K562 (cell line): ENCODE measurements around the gene CASKIN2. TPM values are rescaled to one million over a fixed set of nuclear protein-coding genes. Genes with fewer than 3 reads are reported as not detected.

Experiments
- ATAC-seq: fragments of 200-7000 bp; cut with Tn5 transposase; 3 replicates; pipeline ENCODE4 v1.9.1; 2020; ENCODE audit warnings: moderate library complexity
- BruUV-seq: library from RNA; stranded (reverse); fragments of 400-500 nt; replicated peaks from 2 replicates; lab custom pipeline; 2021; lab: Mats Ljungman, UMichigan
- CTCF ChIA-PET: fragments of 300-600 bp; formaldehyde crosslinking; extraction: SDS; loops from one replicate; lab custom pipeline; 2021; ENCODE audit warnings: low intra/inter-chr PET ratio; lab: Yijun Ruan, JAX
- POLR2A ChIA-PET: fragments of 300-600, 350-650 bp; sonication (Branson Sonifier 250); formaldehyde crosslinking; extraction: SDS; loops from one replicate; lab custom pipeline; 2021; ENCODE audit warnings: antibody characterized with exemption, inconsistent platforms; lab: Yijun Ruan, JAX
- DNase-seq, 4 experiments: peaks; one replicate each; pipeline versions ENCODE4 v3.0.0 to v3.0.0-alpha.2; 2011 to 2018; ENCODE audit warnings: low spot score in 3 of 4, mixed read lengths in 3 of 4; ENCODE audit errors: extremely low read depth in 1 of 4
- FAIRE-seq: peaks from 2 replicates; lab custom pipeline; 2011; peaks lifted over from hg19 to GRCh38; lab: Jason Lieb, UNC
- H2AFZ ChIP-seq: 2 replicates; pipeline ENCODE4 v1.6.0; 2011; ENCODE audit warnings: low read depth, low read length, control low read depth, inconsistent platforms
- H3K27ac ChIP-seq: fragments of 200-600 bp; 3 replicates; pipeline ENCODE4 v1.8.0; 2011; ENCODE audit warnings: low read depth, mild to moderate bottlenecking, control low read depth, inconsistent platforms, low read length, moderate library complexity, mixed read lengths; ENCODE audit errors: extremely low read depth
- H3K27me3 ChIP-seq, 2 experiments: fragments of 300-600 bp in 1 of 2; 2 replicates in 1 of 2; 3 replicates in 1 of 2; pipeline versions ENCODE4 v1.6.0 to v1.8.0; 2011; ENCODE audit warnings: inconsistent platforms in 2 of 2, low read length in 2 of 2, mild to moderate bottlenecking in 1 of 2, mixed read lengths in 1 of 2, moderate library complexity in 1 of 2; ENCODE audit not compliant: control insufficient read depth in 2 of 2, insufficient read depth in 2 of 2
- H3K36me3 ChIP-seq: fragments of 300-600 bp; 3 replicates; pipeline ENCODE4 v1.8.0; 2011; ENCODE audit warnings: mild to moderate bottlenecking, low read length, inconsistent platforms; ENCODE audit not compliant: control insufficient read depth, insufficient read depth
- H3K4me1 ChIP-seq, 2 experiments: fragments of 200-600 bp in 1 of 2; replicated peaks in 1 of 2; 2 replicates in 1 of 2; 3 replicates in 1 of 2; pipeline versions ENCODE4 v1.5.1 to v1.8.0; 2011; ENCODE audit warnings: inconsistent platforms in 2 of 2, low read length in 2 of 2, mild to moderate bottlenecking in 1 of 2, mixed read lengths in 1 of 2, moderate library complexity in 1 of 2; ENCODE audit not compliant: control insufficient read depth in 2 of 2, insufficient read depth in 2 of 2
- H3K4me2 ChIP-seq: 2 replicates; pipeline ENCODE4 v1.6.1; 2011; ENCODE audit warnings: low read length, control low read depth, inconsistent platforms, mixed read lengths; ENCODE audit not compliant: insufficient read depth
- H3K4me3 ChIP-seq: fragments of 200-600 bp; sonication (generic), shearing (Covaris generic); 2 replicates; pipeline ENCODE4 v1.5.1; 2016; ENCODE audit warnings: control low read depth, inconsistent platforms
- H3K79me2 ChIP-seq: fragments of 200-600 bp; 3 replicates; pipeline ENCODE4 v1.8.0; 2011; ENCODE audit warnings: low read length, inconsistent platforms; ENCODE audit not compliant: control insufficient read depth, insufficient read depth
- H3K9ac ChIP-seq, 2 experiments: 2 replicates each; pipeline versions ENCODE4 v1.6.0 to v1.6.1; 2011; ENCODE audit warnings: low read depth in 2 of 2, low read length in 2 of 2, control low read depth in 1 of 2, inconsistent platforms in 1 of 2, mild to moderate bottlenecking in 1 of 2, mixed read lengths in 1 of 2; ENCODE audit not compliant: insufficient read depth in 1 of 2
- H3K9me1 ChIP-seq: one replicate; pipeline ENCODE4 v1.6.0; 2011; ENCODE audit warnings: inconsistent platforms, mild to moderate bottlenecking, low read length, moderate library complexity; ENCODE audit not compliant: control insufficient read depth, insufficient read depth
- H3K9me3 ChIP-seq: replicated peaks from 2 replicates; pipeline ENCODE4 v1.5.1; 2011; ENCODE audit warnings: low read depth, low read length, inconsistent platforms; ENCODE audit not compliant: control insufficient read depth, insufficient read depth
- H4K20me1 ChIP-seq: replicated peaks from 2 replicates; pipeline ENCODE4 v1.6.1; 2011; ENCODE audit warnings: low read length, inconsistent platforms, mixed read lengths; ENCODE audit not compliant: control insufficient read depth, insufficient read depth
- BRF1 ChIP-seq: IDR thresholded peaks from 3 replicates; pipeline ENCODE4 v1.6.1; 2011; ENCODE audit warnings: borderline replicate concordance, mild to moderate bottlenecking; ENCODE audit not compliant: insufficient read length; ENCODE audit errors: extremely low read depth
- CHD2 ChIP-seq: IDR thresholded peaks from 2 replicates; pipeline ENCODE4 v1.6.1; 2011; ENCODE audit warnings: low read depth, low read length
- E2F4 ChIP-seq: sonication (generic); formaldehyde crosslinking; IDR thresholded peaks from 2 replicates; pipeline ENCODE4 v1.8.0; 2022; ENCODE audit warnings: mild to moderate bottlenecking, low read depth, missing genetic modification reagents
- EGR1 ChIP-seq: fragments of 450-650 bp; conservative IDR thresholded peaks from 2 replicates; pipeline ENCODE4 v1.6.1; 2017; ENCODE audit warnings: mild to moderate bottlenecking
- EZH2 ChIP-seq: IDR thresholded peaks from 2 replicates; pipeline ENCODE4 v1.6.1; 2012; ENCODE audit warnings: low read depth, mild to moderate bottlenecking, inconsistent platforms, low read length, borderline replicate concordance
- FOS ChIP-seq: IDR thresholded peaks from 3 replicates; pipeline ENCODE4 v1.6.1; 2011; ENCODE audit not compliant: insufficient read length; ENCODE audit errors: extremely low read depth
- FOXP4 ChIP-seq: sonication (generic); formaldehyde crosslinking; IDR thresholded peaks from 2 replicates; pipeline ENCODE4 v1.8.0; 2022; ENCODE audit warnings: mild to moderate bottlenecking, missing genetic modification reagents, borderline replicate concordance
- HINFP ChIP-seq: fragments of 450-650 bp; conservative IDR thresholded peaks from 2 replicates; pipeline ENCODE4 v1.6.1; 2016; ENCODE audit warnings: missing genetic modification characterization, low read depth, mild to moderate bottlenecking, control low read depth, missing compliant biosample characterization
- HMBOX1 ChIP-seq: sonication (generic); IDR thresholded peaks from 2 replicates; pipeline ENCODE4 v1.6.1; 2016
- MTA2 ChIP-seq: fragments of 450-650 bp; IDR thresholded peaks from 2 replicates; pipeline ENCODE4 v1.6.1; 2016; ENCODE audit warnings: low read depth
- SRSF9 ChIP-seq: fragments of 200-400 bp; formaldehyde crosslinking; IDR thresholded peaks from 2 replicates; pipeline ENCODE4 v1.6.1; 2017; ENCODE audit warnings: low read depth, low read length, borderline replicate concordance
- ZFPM2 ChIP-seq: fragments of 250-450 bp; sonication (Bioruptor Pico); IDR thresholded peaks from 2 replicates; pipeline ENCODE4 v1.5.1; 2022; ENCODE audit warnings: mild to moderate bottlenecking
- ZMIZ1 ChIP-seq, 2 experiments: fragments of 150-350 bp in 1 of 2; IDR thresholded peaks; 2 replicates each; pipeline ENCODE4 v1.6.1; 2012 to 2016; ENCODE audit warnings: low read depth in 2 of 2, low read length in 2 of 2, mild to moderate bottlenecking in 1 of 2, moderate library complexity in 1 of 2
- WGBS: fragments of 100-300 bp; shearing (Covaris generic); methylation state at CpG from one replicate; pipeline ENCODE4 v1.1.6; 2016; ENCODE audit warnings: low coverage, mixed read lengths; ENCODE audit not compliant: insufficient coverage; ENCODE audit errors: missing lambda C conversion rate; 5-methylcytosine and 5-hydroxymethylcytosine counted together
- in situ Hi-C: fragments of 300-500 bp; cut with MboI; formaldehyde crosslinking; loops from 4 replicates; pipeline ENCODE4 v1.15.0; 2018; ENCODE audit warnings: inconsistent platforms, mixed read lengths
- intact Hi-C: fragments of 100-400 bp; cut with micrococcal nuclease; formaldehyde crosslinking; loops from 2 replicates; pipeline ENCODE4 v1.14.2; 2022
- polyA plus RNA-seq, 8 experiments: library from polyadenylated mRNA; depleted of rRNA in 4 of 8; stranded (reverse) in 5 of 8; unstranded in 3 of 8; fragments of >200 nt; fragmentation: Nextera tagmentation in 2 of 8; fragmentation: Illumina TruSeq in 1 of 8; extraction: Ambion mirVana in 2 of 8; extraction: Trizol in 1 of 8; gene quantifications; 2 replicates each; pipeline versions ENCODE4 v1.2.1 to v1.2.3, GENCODE V29; 2011 to 2014; ENCODE audit warnings: inconsistent platforms in 1 of 8, missing spikeins in 1 of 8
- total RNA-seq, 7 experiments: library from RNA; depleted of rRNA in 6 of 7; stranded (reverse); fragments of >200 nt in 6 of 7; fragmentation: Illumina TruSeq in 2 of 7; extraction: Trizol in 2 of 7; gene quantifications; 2 replicates each; pipeline versions ENCODE4 v1.2.1 to v1.2.3, GENCODE V29; 2011 to 2021; ENCODE audit warnings: low replicate concordance in 1 of 7

The CASKIN2 gene
- total and polyA plus RNA-seq, 9 of the 15 experiments (the other 6 are each of a cell fraction or from before 2014, with no cell fraction given), result 0.01 to 12.2 (median 2.1) TPM

GRCh38 chr17:75468291-75468754, 47.0 kb downstream of the CASKIN2 start:
- DNase-seq (no peak), FAIRE-seq (peak; percentile 26), ATAC-seq (no peak)
- Histone ChIP-seq H3K36me3 (peaks cover 14% of the 10 kb centered on the region; the same call in 2 of the 3 replicates), H3K4me3 (no peak overlapping the region), H2AFZ (no peak overlapping the region), H3K27ac (no peak overlapping the region), H3K79me2 (no peaks in the 10 kb centered on the region), H3K9me1 (no peaks in the 10 kb centered on the region), H3K4me2 (no peak overlapping the region), H3K27me3 (no peaks in the 10 kb centered on the region), H4K20me1 (no peaks in the 10 kb centered on the region), H3K9ac (peak overlapping the region in 1 of 2 experiments; percentile 78; a peak in 2 of 4 replicates), H3K4me1 (no peaks in the 10 kb centered on the region; a peak in 1 of 5 replicates), H3K9me3 (no peaks in the 10 kb centered on the region)
- CTCF ChIA-PET, result no interaction called here
- in situ Hi-C loops, result no loop called here
- intact Hi-C loops, result no loop called here
- BruUV-seq, result no TSS peak
- POLR2A ChIA-PET, result interaction anchor here (0.6 to 1.6 kb wide), 6 partner anchors 9 to 92 kb away, joined by 3 to 8 read pairs (median 4); partner anchors contain the start of gene TMEM94
- WGBS, result 63% methylated on average over 8 of the region's 8 CpGs
- TF ChIP-seq FOS, result no peak
- no peak for TF ChIP-seq ZFPM2 (CRISPR knock-in tag)
- TF ChIP-seq E2F4 (CRISPR knock-in tag), result no peak
- no peak for TF ChIP-seq EZH2
- TF ChIP-seq MTA2, result no peak
- TF ChIP-seq HMBOX1, result no peak
- no peak for TF ChIP-seq ZMIZ1 (IDR thresholded peaks at IDR 0.05; ENCODE audit: low read depth in 2 of 2, low read length in 2 of 2)
- TF ChIP-seq HINFP (tag), result no peak
- no peak for TF ChIP-seq FOXP4 (CRISPR knock-in tag)
- TF ChIP-seq CHD2, result no peak
- TF ChIP-seq EGR1, result no peak
- TF ChIP-seq BRF1, result no peak
- TF ChIP-seq SRSF9, result no peak
